Fibroblast of skin of right quadriceps (primary cell): Measurements from ENCODE around the gene RPSA.
"Not testable (repeated sequence)": the region's sequence is repeated elsewhere in the genome, so short reads cannot be mapped to it uniquely, and the experiment has no call there.

Source experiments
- DNase-seq: peaks from one replicate; pipeline ENCODE4 v3.0.0-alpha.2; 2013

Gene RPSA

DNA sequence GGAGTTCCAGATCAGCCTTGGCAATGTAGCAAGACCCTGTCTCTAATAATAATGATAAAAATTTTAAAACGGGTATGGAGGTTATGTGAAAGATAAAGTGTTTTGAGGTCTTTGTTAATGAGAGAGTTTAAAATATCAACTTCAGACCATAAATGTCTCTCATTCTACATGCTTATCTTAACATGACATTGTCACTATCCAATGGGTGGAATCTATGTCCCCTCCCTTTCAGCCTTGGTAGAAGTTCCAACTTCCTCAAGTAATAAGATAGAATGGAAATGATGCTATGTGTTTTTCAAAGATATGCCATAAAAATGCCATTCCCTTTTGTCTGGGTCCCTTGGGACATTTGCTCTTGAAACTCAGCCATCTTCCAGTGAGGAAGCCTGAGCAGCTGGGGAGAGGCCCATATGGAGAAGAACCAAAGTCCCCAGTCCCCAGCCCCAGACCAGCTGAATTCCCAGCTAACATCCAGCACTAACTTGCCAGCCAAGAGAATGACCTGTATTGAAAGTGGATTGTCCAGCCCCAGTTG, 17.0 kb downstream of the RPSA start:
- no peak for DNase-seq

- DNase-seq: no peak
Measured at GRCh38 chr3:39426312-39426711, 19.8 kb downstream of the RPSA start.

DNA sequence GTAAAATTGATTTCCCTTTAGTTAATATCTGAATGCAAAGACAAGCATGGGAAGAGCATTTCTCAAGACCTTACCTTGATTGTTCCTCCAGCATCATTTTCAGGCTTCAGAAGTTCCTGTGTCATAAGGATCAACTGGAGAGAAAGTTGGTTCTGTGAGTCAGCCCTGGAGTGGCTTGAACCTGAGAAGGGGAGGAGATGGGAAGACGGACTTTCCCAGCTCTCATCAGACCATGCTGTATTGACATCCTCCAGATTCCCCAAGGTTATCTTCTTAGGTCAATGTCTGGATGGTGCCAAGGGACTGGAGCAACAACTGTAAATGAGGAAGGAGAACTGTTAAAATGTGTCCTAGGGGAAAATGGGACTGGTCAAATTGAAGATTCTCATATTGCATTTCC, 21.0 kb downstream of the RPSA start:
- no peak for DNase-seq

- no peak for DNase-seq
Measured at GRCh38 chr3:39428745-39429201, 22.3 kb downstream of the RPSA start.

DNA sequence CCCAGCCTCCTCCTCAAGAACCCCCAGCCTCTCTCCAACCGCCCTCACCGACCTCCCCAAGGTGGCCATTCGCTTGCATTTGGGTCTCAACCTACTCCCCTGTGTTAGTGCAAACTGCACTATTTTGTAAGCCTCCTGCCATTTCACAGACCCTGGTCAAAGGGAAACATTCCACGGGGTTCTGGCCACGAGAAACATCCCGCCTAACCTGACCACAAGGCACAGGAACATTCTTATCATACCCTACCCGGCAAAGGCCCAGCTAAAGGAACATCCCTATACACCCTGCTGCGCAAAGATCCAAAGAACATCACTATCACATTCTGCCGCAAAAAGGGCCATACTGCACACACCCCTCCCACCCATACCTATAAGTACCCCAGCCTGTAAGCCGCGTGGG, 22.9 kb downstream of the RPSA start:
- DNase-seq: no peak

DNA sequence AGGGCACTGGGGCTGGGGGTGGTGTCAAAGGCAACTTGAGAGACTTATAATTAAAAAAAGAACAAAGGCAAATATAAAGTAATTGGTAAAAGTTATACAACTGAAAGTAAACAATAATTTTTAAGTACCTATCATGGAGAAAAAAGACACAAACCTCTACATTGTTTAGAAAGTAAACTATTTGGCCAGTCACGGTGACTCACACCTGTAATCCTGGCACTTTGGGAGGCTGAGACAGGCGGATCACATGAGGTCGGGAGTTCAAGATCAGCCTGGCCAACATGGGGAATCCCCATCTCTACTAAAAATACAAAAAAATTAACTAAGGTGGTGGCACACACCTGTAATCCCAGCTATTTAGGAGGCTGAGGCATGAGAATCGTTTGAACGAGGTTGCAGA, 25.8 kb downstream of the RPSA start:
- DNase-seq: no peak

DNA sequence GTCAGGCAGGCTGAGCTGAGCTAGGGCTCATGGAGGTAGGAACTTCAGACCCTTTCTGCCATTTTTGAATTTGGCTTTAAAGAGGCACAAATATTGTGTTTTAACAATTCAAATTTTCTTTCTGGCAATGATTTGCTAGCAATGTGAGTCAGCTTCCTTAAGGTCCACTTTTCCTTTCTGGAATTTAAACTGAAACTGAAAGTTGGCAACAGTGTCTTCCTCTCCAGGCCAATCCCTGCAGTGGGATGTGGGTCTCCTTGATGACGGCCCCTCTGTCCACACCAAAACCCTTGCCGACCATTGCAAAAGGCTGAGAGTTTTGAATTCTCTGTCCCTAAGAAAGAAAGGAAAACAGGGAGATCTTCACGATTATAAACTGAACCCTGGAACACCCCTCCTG, 27.1 kb downstream of the RPSA start:
- peak; percentile 38 for DNase-seq

DNA sequence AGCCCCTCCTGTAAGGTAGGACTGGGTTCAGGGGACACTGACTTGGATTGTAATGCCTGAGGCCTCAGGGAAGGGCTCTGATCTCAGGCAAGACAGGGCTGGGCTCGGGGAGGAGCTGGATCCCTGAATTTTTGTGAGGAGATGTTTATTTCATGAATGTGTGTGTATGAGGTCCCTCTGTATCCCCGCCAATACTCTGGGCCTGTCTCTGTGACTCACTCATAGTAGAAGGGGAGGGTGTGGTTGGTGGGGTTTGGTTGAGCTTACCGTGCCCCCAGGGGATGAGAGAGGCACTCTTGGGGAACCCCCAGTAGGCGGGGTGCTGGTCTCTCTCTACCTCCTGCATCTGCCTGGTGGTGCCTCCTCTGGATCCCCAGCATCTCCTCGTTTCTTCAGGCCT, 28.1 kb downstream of the RPSA start:
- DNase-seq: peak; percentile 22

DNA sequence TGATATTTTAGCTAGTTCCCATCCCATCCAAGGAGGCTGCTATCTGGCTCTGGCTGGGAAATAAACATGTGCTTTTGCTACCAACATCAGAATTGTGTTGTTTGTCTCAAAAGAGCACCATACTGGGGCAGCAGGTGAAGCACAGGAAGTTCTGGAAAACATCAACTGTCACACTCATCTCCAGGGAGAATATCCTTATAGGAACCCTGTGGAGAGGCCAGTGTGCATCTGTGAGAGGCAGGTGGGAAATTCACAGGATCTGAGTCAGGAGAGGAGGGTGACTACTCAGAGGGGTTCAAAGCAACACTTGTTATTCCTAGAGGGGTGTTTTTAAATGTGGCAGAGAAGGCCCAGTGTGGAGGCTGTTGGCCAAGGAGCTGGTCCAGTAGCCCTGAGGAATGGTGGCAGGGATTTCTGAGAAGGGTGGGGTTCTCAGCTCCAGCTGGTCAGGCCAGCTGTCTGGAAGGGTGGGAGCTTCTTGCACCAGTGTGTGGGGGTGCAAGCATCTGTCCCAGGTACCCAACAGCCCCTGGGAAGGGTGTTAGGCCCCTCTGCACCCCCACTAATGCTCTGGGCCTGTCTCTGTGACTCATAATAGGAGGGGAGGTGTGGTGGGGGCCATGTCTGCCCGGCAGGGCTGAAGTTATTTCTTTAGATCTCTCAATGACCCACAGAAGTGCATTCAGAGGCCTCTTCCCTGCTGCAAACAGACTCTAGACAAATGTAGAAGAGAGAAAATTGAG, 28.7 kb downstream of the RPSA start:
- DNase-seq: no peak

- no peak for DNase-seq
Measured at GRCh38 chr3:39438880-39439279, 32.4 kb downstream of the RPSA start.

DNA sequence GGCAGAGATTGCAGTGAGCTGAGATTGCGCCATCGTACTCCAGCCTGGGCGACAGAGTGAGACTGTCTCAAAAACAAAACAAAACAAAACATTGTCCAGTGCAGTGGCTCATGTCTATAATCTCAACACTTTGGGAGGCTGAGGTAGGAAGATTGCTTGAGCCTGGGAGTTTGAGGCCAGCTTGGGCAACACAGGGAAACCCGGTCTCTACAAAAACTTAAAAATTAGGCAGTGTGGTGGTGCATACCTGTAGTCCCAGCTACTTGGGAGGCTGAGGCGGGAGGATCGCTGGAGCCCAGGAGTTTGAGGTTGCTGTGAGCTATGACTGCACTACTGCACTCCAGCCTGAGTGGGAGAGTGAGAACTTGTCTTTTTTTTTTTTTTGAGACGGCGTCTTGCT, 33.8 kb downstream of the RPSA start:
- no peak for DNase-seq

DNA sequence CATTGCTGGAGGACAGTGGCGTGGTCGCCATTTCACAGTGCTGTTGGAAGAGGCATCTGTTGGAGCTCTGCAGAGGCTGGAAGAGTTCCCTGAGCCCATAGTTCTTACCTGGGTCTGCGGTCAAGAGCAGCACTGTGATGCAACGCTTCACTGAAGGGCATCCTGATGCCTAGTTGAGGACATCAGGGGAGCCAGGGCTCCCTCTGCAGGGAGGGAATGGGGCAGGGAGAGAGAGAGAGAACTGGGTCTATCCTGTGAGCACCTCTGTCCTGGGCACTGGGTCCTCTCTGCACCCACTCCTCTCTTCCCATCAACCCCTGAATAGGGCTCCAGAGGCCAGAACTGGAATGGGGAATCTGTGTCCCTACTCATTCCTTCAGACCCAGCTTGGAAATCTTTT, 37.0 kb downstream of the RPSA start:
- DNase-seq: no peak

- DNase-seq: no peak
Measured at GRCh38 chr3:39445927-39446326, 39.4 kb downstream of the RPSA start.

- DNase-seq: no peak
Measured at GRCh38 chr3:39446444-39446843, 39.9 kb downstream of the RPSA start.

DNA sequence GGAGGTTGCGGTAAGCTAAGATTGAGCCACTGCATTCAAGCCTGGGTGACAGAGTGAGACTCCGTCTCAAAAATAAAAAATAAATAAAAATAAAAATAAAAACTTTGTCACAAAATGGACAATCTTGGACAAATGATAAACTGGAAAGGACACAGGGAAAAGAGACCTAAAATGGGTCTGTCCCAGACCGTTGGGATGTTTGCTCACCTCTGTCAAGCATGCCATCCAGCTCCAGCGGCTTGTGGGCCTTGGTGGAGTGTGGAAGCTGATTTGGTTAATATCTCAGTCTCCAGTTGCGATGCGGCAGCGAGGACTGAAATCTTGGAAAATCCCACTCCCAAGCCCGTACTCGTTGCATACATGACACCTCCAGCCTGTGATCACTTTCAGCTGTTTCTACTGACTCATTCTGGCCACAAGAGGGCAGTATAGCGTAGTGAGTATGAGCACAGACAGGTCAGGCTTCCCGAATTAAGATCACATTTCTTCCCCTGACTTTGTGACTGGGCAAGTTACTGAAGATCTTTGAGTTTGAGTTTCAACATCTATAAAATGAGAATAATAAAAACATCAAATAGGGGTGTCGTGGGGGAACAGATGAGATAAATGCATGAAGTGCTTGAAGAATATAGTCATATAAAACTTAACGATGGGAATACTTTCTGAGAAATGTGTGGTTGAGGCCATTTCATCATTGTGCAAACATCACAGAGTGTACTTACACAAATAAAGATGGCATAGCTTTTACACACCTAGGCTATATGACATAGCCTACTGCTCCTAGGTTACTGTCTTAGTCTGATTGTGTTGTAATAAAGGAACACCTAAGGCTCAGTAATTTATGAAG, 41.3 kb downstream of the RPSA start:
- peak; percentile 75 for DNase-seq

DNA sequence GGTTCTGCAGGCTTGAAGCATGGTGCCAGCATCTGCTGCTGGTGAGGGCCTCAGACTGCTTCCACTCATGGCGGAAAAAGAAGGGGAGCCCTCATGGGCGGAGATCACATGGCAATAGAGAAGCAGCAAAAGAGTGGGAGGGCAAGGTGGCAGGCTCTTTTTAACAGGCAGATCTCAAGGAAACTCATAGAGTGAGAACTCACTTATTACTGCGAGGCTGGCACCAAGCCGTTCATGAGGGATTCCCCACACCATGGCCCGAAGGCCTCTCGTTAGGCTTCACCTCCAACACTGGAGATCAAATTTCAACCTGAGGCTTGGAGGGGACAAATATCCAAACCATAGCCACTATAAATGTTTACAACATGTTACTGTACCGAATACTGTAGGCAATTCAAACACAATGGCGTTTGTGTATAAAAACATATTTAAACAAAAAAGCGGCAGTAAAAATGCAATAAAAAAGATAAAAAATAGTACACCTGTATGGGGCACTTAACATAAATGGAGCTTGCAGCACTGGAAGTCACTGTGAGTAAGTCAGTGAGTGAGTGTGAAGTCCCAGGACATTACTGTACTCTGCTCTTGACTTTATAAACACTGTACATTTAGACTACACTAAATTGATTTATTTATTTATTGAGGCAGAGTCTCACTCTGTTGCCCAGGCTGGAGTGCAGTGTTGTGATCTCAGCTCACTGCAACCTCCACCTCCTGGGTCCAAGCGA, 42.1 kb downstream of the RPSA start:
- DNase-seq: no peak

- DNase-seq: no peak
Measured at GRCh38 chr3:39449796-39450195, 43.3 kb downstream of the RPSA start.

DNA sequence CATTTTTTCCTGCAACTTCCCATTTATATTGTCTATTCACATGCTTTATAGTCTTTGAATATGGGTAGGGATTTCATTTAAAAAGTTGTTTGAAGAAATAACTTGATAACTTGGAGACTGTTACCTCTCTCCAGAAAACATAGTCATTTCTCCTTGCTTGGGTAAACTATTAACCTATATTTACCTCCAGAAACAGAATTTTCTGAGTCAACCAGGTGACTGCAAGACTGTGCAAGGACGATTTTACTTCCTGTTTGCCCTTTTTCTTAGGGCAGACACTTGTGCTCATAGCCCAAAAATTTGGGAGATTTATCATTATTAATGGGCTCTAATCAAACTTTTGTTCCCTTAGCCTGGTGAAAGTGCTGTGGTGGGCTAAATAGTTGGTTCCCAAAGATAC, 46.6 kb downstream of the RPSA start:
- no peak for DNase-seq

GRCh38 chr3:39453872-39454271, 47.4 kb downstream of the RPSA start:
- DNase-seq: not testable (repeated sequence)

DNA sequence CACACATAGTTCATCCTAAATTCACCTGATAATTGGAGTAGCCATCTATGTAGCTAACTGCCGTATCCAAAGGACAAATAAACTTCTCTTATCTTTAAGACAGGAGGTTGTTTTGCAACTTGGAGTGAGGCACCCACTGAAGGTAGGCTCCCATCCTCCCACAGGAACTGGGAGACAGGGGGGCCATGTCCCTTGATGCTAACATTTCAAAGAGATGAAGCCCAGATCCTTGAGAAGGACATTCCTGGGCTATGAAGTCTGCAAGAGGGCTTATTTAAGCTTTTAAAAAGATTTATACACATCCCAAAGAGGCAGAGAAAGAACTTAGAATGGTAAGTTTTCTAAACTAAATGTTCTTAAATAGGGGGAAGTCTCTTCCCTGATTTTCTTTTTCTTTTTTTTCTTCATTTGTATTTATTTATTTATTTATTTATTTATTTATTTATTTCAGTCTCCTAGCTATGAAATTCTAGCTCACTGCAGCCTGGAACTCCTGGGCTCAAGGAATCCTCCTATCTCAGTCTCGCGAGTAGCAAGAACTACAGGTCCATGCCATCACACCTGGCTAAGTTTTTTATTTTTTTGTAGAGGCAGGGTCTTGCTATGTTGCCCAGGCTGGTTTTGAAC, 48.2 kb downstream of the RPSA start:
- no peak for DNase-seq

- no peak for DNase-seq
Measured at GRCh38 chr3:39456159-39456558, 49.6 kb downstream of the RPSA start.

- no peak for DNase-seq
Measured at GRCh38 chr3:39457361-39457760, 50.8 kb downstream of the RPSA start.

DNA sequence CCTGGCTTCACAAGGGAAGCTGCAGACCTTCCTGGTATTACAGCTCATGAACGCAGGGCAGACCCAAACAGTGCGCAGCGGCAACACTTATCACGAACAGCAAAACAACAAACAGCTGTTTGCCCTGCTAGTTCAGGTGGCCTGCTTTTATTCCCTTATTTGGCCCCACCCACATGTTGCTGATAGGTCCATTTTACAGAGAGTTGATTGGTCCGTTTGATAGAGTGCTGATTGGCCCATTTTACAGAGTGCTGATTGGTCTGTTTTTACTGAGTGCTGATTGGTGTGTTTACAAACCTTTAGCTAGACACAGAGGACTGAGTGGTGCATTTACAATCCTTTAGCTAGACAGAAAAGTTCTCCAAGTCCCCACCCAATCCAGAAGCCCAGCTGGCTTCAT, 52.1 kb downstream of the RPSA start:
- DNase-seq: not testable (repeated sequence)
